Ovary (tissue), 3 donors: Measurements from ENCODE around the gene SYT9.

Experiments used
- EP300 ChIP-seq: sonication (generic); formaldehyde crosslinking; IDR thresholded peaks from one replicate; pipeline ENCODE4 v1.6.1; 2017; ENCODE audit warnings: antibody characterized with exemption
- POLR2A ChIP-seq: fragments of 450-650 bp; IDR thresholded peaks from one replicate; pipeline ENCODE4 v1.6.1; 2017; ENCODE audit warnings: antibody characterized with exemption, mild to moderate bottlenecking, moderate library complexity
- TF ChIP-seq, protein P1 (sequence below), 3 donors: fragments of 450-650 bp in 2 of 3; fragments of 200-600 bp in 1 of 3; IDR thresholded peaks; one replicate each; pipeline versions ENCODE4 v1.5.1 to v1.8.0; 2016 to 2022; ENCODE audit warnings: antibody characterized with exemption in 3 of 3, mild to moderate bottlenecking in 1 of 3
- donor health status: DM: no; HTN: no; CAD: no.

GRCh38 chr11:7486781-7487140 is 235.1 kb downstream of the SYT9 start:
- TF ChIP-seq, protein P1, sequence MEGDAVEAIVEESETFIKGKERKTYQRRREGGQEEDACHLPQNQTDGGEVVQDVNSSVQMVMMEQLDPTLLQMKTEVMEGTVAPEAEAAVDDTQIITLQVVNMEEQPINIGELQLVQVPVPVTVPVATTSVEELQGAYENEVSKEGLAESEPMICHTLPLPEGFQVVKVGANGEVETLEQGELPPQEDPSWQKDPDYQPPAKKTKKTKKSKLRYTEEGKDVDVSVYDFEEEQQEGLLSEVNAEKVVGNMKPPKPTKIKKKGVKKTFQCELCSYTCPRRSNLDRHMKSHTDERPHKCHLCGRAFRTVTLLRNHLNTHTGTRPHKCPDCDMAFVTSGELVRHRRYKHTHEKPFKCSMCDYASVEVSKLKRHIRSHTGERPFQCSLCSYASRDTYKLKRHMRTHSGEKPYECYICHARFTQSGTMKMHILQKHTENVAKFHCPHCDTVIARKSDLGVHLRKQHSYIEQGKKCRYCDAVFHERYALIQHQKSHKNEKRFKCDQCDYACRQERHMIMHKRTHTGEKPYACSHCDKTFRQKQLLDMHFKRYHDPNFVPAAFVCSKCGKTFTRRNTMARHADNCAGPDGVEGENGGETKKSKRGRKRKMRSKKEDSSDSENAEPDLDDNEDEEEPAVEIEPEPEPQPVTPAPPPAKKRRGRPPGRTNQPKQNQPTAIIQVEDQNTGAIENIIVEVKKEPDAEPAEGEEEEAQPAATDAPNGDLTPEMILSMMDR (IDR thresholded peaks at IDR 0.05): no peak
- TF ChIP-seq EP300 (no peak), POLR2A (no peak)
